HL-60 (cell line): Measurements from ENCODE around the gene ANKH.

Experiments
- SPI1 ChIP-seq: IDR thresholded peaks from 2 replicates; pipeline ENCODE4 v1.6.1; 2012; ENCODE audit warnings: low read depth, mild to moderate bottlenecking, borderline replicate concordance
- TF ChIP-seq, protein P1 (sequence below): IDR thresholded peaks from one replicate; pipeline ENCODE4 v1.5.1; 2011; ENCODE audit warnings: low read length, control low read depth, inconsistent platforms; ENCODE audit not compliant: insufficient read depth
- TF ChIP-seq, protein P2 (sequence below): IDR thresholded peaks from 2 replicates; pipeline ENCODE4 v1.6.1; 2012; ENCODE audit warnings: low read depth; ENCODE audit not compliant: insufficient replicate concordance

- TF ChIP-seq, protein P1, sequence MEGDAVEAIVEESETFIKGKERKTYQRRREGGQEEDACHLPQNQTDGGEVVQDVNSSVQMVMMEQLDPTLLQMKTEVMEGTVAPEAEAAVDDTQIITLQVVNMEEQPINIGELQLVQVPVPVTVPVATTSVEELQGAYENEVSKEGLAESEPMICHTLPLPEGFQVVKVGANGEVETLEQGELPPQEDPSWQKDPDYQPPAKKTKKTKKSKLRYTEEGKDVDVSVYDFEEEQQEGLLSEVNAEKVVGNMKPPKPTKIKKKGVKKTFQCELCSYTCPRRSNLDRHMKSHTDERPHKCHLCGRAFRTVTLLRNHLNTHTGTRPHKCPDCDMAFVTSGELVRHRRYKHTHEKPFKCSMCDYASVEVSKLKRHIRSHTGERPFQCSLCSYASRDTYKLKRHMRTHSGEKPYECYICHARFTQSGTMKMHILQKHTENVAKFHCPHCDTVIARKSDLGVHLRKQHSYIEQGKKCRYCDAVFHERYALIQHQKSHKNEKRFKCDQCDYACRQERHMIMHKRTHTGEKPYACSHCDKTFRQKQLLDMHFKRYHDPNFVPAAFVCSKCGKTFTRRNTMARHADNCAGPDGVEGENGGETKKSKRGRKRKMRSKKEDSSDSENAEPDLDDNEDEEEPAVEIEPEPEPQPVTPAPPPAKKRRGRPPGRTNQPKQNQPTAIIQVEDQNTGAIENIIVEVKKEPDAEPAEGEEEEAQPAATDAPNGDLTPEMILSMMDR: no peak
- no peak for TF ChIP-seq SPI1
- TF ChIP-seq, protein P2, sequence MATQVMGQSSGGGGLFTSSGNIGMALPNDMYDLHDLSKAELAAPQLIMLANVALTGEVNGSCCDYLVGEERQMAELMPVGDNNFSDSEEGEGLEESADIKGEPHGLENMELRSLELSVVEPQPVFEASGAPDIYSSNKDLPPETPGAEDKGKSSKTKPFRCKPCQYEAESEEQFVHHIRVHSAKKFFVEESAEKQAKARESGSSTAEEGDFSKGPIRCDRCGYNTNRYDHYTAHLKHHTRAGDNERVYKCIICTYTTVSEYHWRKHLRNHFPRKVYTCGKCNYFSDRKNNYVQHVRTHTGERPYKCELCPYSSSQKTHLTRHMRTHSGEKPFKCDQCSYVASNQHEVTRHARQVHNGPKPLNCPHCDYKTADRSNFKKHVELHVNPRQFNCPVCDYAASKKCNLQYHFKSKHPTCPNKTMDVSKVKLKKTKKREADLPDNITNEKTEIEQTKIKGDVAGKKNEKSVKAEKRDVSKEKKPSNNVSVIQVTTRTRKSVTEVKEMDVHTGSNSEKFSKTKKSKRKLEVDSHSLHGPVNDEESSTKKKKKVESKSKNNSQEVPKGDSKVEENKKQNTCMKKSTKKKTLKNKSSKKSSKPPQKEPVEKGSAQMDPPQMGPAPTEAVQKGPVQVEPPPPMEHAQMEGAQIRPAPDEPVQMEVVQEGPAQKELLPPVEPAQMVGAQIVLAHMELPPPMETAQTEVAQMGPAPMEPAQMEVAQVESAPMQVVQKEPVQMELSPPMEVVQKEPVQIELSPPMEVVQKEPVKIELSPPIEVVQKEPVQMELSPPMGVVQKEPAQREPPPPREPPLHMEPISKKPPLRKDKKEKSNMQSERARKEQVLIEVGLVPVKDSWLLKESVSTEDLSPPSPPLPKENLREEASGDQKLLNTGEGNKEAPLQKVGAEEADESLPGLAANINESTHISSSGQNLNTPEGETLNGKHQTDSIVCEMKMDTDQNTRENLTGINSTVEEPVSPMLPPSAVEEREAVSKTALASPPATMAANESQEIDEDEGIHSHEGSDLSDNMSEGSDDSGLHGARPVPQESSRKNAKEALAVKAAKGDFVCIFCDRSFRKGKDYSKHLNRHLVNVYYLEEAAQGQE: no peak
Observed at GRCh38 chr5:14679595-14679994, 192.0 kb downstream of the ANKH start.
